Small intestine (tissue), 7 donors: Measurements from ENCODE around the gene ITPR2. TPM values are rescaled to one million over a fixed set of nuclear protein-coding genes. Genes with fewer than 3 reads are reported as not detected.

Experiments used
- DNase-seq, 2 donors: peaks; one replicate each; pipeline versions ENCODE4 v3.0.0 to v3.0.0-alpha.2; 2013
- FAIRE-seq: peaks from 2 replicates; lab custom pipeline; 2012; peaks lifted over from hg19 to GRCh38; lab: Jason Lieb, UNC
- H3K27ac ChIP-seq, 3 donors: one replicate each; pipeline ENCODE4 v1.5.1; 2013; ENCODE audit warnings: low read length in 2 of 3, mild to moderate bottlenecking in 2 of 3, control low read depth in 1 of 3, inconsistent platforms in 1 of 3, low read depth in 1 of 3, moderate library complexity in 1 of 3
- H3K27me3 ChIP-seq, 3 donors: one replicate each; pipeline ENCODE4 v1.6.1; 2013; ENCODE audit warnings: low read length in 3 of 3, inconsistent platforms in 1 of 3; ENCODE audit not compliant: control insufficient read depth in 3 of 3, insufficient read depth in 3 of 3
- H3K36me3 ChIP-seq, 3 donors: one replicate each; pipeline ENCODE4 v1.6.1; 2013; ENCODE audit warnings: low read length in 3 of 3, inconsistent platforms in 1 of 3, low read depth in 1 of 3, mild to moderate bottlenecking in 1 of 3, moderate library complexity in 1 of 3; ENCODE audit not compliant: control insufficient read depth in 3 of 3, insufficient read depth in 2 of 3
- H3K4me1 ChIP-seq, 3 donors: one replicate each; pipeline ENCODE4 v1.6.1; 2013; ENCODE audit warnings: low read length in 2 of 3, inconsistent platforms in 1 of 3, low read depth in 1 of 3, mild to moderate bottlenecking in 1 of 3, moderate library complexity in 1 of 3; ENCODE audit not compliant: control insufficient read depth in 3 of 3, insufficient read depth in 2 of 3
- H3K4me3 ChIP-seq, 3 donors: one replicate each; pipeline ENCODE4 v1.5.1; 2013; ENCODE audit warnings: low read length in 3 of 3, control low read depth in 1 of 3, inconsistent platforms in 1 of 3, low read depth in 1 of 3, mild to moderate bottlenecking in 1 of 3, moderate library complexity in 1 of 3
- H3K9me3 ChIP-seq, 2 donors: one replicate each; pipeline ENCODE4 v1.6.1; 2013; ENCODE audit warnings: low read depth in 1 of 2, low read length in 1 of 2; ENCODE audit not compliant: control insufficient read depth in 2 of 2, insufficient read depth in 1 of 2
- WGBS, 3 donors: extraction: QIAGEN DNeasy Blood & Tissue Kit; methylation state at CpG; one replicate each; pipeline ENCODE4 v1.1.7; 2013; 5-methylcytosine and 5-hydroxymethylcytosine counted together
- polyA plus RNA-seq, 4 donors: library from polyadenylated mRNA; stranded (reverse) in 3 of 4; unstranded in 1 of 4; fragments of 200-250 nt in 3 of 4; fragments of 120-200 nt in 1 of 4; gene quantifications; one replicate each; pipeline versions ENCODE4 v1.2.1 to v1.2.3, GENCODE V29; 2013
- donor health status: healthy with polysubstance abuse.
- donor health status: control.
- donor health status: control.
- donor health status: Bipolar disorder and iron deficiency.
- donor health status: healthy.

Gene ITPR2
- polyA plus RNA-seq, 4 donors: 2.2 to 9.2 (median 4.4) TPM

DNA sequence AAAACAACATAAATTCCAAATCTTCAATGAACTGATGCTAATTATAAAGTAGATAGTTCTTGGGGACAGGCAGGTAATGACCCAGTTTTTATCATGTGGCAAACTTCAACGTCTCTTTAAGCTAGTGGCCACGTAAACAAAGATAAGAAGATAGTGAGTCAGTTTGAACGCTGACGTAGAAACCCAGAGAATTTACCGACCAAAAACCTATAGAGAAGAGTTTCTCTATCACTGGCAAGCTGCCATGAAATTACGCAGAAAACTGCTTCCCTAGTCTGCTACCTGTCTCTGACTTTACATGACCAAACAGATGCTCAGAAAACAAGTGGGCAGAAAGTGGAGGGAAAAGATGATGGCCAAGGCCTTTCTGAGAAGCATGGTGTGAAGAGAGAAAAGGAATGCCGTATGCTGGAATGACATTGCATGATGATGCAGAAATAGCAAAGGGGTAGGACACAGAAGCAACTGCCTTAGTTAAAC is 136.3 kb downstream of the ITPR2 start:
- Histone ChIP-seq H3K4me1 (no peaks in the 10 kb centered on the region), H3K27ac (no peak overlapping the region), H3K9me3 (no peaks in the 10 kb centered on the region), H3K4me3 (no peak overlapping the region), H3K27me3 (no peaks in the 10 kb centered on the region), H3K36me3 (peaks cover 0 to 8% (median 3%) of the 10 kb centered on the region in 3 donors)
- FAIRE-seq: no peak
- WGBS, 3 donors: 74 to 86% (median 79%) methylated on average over 7 of the region's 7 CpGs
- DNase-seq: no peak

DNA sequence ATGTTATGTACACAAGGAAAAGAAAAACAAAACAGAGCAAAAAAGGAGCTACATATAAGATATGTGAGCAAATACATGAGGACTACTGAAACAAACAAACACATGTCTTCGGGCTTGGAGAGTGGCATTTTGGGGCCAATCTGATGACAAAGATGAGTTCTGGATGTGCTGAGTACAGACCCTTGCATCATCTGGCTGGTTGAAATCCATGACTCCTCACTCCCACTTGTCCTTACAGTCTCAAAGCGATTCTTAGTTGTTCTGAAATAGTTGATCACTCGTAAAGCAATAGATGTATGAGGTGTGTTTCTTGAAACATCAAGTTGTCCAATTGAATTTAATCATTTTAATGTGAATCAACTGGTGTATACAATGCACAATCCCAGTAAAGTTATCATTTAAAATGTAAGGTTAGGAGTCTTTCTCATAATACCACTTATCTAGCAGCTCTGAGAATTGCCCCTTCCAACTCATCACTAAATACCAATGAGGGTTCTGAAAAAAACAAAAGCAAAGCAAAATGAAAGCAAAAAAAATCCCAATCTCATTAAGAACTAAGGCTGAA is 136.9 kb downstream of the ITPR2 start:
- no peak for FAIRE-seq

DNA sequence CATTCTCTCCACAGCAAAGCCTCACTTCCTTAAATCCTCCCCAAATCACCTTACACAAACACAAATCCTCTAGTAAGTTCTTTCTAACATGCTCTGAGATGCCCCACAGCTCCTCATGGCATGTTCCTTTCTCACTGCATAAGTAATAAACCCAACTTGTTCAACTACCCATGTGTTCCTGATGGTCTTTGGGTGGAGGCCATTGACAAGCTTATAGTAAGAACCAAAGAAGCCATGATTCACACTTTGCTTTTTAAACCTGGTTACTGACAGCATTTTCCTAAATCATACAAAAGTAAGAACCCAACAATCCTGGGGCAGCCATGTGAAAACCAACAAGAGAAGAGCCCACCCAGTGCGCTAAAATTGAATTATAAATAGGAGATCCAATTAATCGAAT is 138.6 kb downstream of the ITPR2 start:
- FAIRE-seq: no peak
- Histone ChIP-seq H3K27me3 (no peaks in the 10 kb centered on the region), H3K36me3 (peaks cover 0 to 3% (median 3%) of the 10 kb centered on the region in 3 donors), H3K4me1 (no peaks in the 10 kb centered on the region), H3K4me3 (no peak overlapping the region), H3K27ac (no peak overlapping the region), H3K9me3 (no peaks in the 10 kb centered on the region)
- no peak for DNase-seq
- WGBS, 3 donors: 97 to 99% (median 97%) methylated on average over 2 of the region's 2 CpGs

More for the DNA sequence above, 136.9 kb downstream of the ITPR2 start:
- H3K4me3 ChIP-seq: no peak overlapping the region
- no peak overlapping the region for H3K27ac ChIP-seq
- no peaks in the 10 kb centered on the region for H3K9me3 ChIP-seq
- H3K27me3 ChIP-seq: no peaks in the 10 kb centered on the region
- 96 to 98% (median 97%) methylated on average over 3 of the region's 3 CpGs for WGBS, 3 donors
- no peak for DNase-seq
- H3K36me3 ChIP-seq: peaks cover 0 to 8% (median 3%) of the 10 kb centered on the region in 3 donors
- H3K4me1 ChIP-seq: no peaks in the 10 kb centered on the region

DNA sequence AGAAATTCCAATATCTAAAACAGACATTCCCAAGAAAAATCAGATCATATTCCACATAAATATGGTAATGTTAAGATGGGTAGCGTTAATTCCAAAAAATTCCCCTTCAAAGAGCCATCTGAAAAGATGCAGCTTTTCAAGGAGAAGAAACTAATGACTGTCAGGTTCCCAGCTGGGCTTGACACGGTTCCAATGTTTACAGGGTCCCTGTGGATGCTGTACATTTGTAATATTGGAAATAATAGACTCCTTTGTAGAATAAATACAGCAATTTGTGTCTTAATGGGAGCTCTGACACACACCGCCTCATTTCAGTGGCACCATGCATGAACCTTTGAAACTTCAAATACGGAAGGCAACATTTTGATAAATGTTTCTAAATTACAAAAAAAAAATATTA is 140.6 kb downstream of the ITPR2 start:
- WGBS, 3 donors: 88 to 94% (median 92%) methylated on average over 4 of the region's 4 CpGs
- Histone ChIP-seq H3K27me3 (no peaks in the 10 kb centered on the region), H3K4me3 (no peak overlapping the region), H3K4me1 (no peaks in the 10 kb centered on the region), H3K36me3 (peaks cover 0 to 3% (median under 1%) of the 10 kb centered on the region in 3 donors), H3K9me3 (no peaks in the 10 kb centered on the region), H3K27ac (no peak overlapping the region)
- FAIRE-seq (no peak), DNase-seq (no peak)

DNA sequence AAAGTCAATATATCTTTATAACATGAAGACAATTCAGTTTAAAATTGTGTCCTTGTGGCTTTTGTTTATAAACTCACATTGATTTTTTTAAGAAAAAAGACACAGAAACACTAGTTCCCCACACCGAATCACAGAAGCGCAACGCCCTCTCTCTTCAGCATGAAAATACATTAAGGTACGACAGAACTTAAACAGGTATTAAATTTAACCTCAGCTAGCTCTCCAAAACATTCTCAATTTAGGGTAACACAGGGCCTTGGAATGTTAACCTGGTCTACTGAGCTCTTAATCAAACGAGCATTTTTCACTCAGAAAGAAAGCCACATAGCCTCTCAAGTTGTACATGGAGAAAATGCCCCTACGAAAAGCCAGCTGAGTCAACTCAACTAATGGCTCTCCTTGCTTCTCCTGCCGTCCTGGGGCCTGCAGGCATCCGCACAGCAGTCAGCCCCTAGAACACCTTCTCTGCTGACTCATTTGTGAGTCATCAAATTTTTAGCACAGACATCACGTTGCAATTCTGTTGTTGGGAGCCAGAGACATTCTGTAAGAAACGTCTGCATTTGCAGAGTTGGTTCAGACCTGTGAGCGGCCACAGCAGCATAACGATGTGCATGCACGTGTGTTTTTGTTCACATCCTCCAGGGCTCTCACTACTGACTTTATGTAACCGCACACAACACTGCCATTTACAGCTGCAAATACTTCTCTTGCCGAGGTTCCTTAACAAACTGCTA is 141.6 kb downstream of the ITPR2 start:
- no peak overlapping the region for H3K27ac ChIP-seq
- H3K9me3 ChIP-seq: no peaks in the 10 kb centered on the region
- H3K36me3 ChIP-seq: peaks cover 0 to 3% (median 2%) of the 10 kb centered on the region in 3 donors
- no peak for DNase-seq
- no peaks in the 10 kb centered on the region for H3K4me1 ChIP-seq
- WGBS, 3 donors: 81 to 88% (median 83%) methylated on average over 15 of the region's 15 CpGs
- no peak for FAIRE-seq
- no peaks in the 10 kb centered on the region for H3K27me3 ChIP-seq
- no peak overlapping the region for H3K4me3 ChIP-seq

DNA sequence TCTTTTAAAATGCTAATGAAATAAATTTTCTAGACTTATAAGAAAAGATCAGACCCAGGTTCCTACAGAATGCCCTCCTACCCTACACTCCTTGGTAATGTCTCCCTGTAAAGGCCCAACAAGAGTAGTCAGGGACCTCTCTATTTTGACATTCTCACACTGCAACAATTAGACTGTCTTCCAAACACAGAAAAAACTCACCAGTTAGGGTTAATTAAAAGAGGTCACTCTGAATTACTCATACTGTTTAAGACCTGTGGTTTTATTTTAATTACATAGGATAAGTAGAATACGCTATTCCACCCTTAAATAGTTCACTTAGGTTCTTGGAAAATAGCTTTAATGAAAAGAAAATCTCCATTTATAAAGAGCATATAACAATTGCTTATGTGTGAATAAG is 142.4 kb downstream of the ITPR2 start:
- no peak overlapping the region for H3K4me3 ChIP-seq
- H3K27me3 ChIP-seq: no peaks in the 10 kb centered on the region
- H3K36me3 ChIP-seq: peaks cover 0 to 3% (median 2%) of the 10 kb centered on the region in 3 donors
- no peaks in the 10 kb centered on the region for H3K4me1 ChIP-seq
- H3K27ac ChIP-seq: no peak overlapping the region
- DNase-seq (no peak), FAIRE-seq (no peak)
- WGBS, 3 donors: 92 to 95% (median 94%) methylated on average over 1 of the region's 1 CpG
- no peaks in the 10 kb centered on the region for H3K9me3 ChIP-seq

DNA sequence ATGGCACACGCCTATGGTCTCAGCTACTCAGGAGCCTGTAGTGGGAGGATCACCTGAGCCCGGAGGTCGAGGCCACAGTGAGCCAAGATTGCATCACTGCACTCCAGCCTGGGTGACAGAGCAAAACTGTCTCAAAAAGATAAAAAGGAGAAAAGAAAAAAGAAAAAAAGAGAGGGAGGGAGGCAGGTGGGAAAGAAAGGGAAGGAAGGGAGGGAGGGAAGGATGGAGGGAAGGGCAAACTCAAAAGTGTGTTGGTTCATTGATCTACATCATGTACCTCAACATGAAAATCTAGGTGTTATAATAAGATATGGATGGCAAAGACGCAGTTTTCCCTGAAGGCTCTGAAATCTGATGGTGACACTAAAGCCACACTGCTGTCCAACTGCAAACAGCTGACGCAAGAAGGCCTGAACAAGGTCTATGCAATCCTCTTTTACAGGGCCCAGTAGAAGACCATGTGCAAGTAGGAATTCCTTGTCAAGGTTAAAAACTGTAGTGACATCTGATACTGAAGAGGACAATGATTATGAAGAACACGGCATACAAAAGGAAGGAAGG is 143.6 kb downstream of the ITPR2 start:
- WGBS, 3 donors: 86 to 97% (median 91%) methylated on average over 6 of the region's 6 CpGs
- FAIRE-seq: no peak

DNA sequence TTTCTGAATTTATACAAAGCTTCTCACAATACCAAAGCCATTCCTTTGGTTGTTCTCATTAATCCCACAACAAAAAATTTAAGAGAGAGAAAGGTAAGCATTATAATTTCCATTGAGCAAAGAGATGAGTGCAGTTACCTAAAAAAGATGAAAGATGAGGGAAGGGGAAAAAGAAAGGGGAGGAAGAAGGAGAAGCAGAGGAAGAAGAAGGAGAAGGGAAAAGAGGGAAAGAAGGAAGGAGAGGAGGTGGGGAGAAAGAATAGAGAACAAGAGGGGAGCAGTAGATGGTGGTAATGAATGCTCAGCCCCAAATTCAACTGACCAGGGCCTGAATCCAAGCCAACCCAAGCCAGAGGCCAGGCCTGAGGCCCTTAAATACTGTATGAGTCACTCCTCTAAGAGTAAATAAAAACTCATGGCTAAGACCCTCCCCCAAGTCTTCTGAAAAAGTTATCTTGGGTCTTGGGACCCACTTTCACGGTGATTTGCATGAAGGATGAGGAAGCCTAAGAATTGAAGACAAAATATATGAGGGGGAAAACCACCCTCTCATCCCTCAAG is 144.6 kb downstream of the ITPR2 start:
- peaks cover 0 to 4% (median 3%) of the 10 kb centered on the region in 3 donors for H3K36me3 ChIP-seq
- no peaks in the 10 kb centered on the region for H3K9me3 ChIP-seq
- DNase-seq (no peak), FAIRE-seq (no peak)
- H3K27ac ChIP-seq: no peak overlapping the region
- 89 to 100% (median 94%) methylated on average over 1 of the region's 1 CpG for WGBS, 3 donors
- H3K27me3 ChIP-seq: no peaks in the 10 kb centered on the region
- no peak overlapping the region for H3K4me3 ChIP-seq
- no peaks in the 10 kb centered on the region for H3K4me1 ChIP-seq

More for the DNA sequence above, 143.6 kb downstream of the ITPR2 start:
- Histone ChIP-seq H3K9me3 (no peaks in the 10 kb centered on the region), H3K36me3 (peaks cover 3 to 4% (median 3%) of the 10 kb centered on the region in 3 donors), H3K4me3 (no peak overlapping the region), H3K27me3 (no peaks in the 10 kb centered on the region), H3K27ac (no peak overlapping the region), H3K4me1 (no peaks in the 10 kb centered on the region)
- no peak for DNase-seq
